Left lung (tissue), 10 donors: ENCODE results near the gene TMED10. TPM values are rescaled to one million over a fixed set of nuclear protein-coding genes. Genes with fewer than 3 reads are reported as not detected.

Experiments used
- ATAC-seq: fragments of 200-7000 bp; cut with Tn5 transposase; one replicate; pipeline ENCODE4 v1.9.1; 2020; ENCODE audit warnings: moderate library complexity
- DNase-seq, 4 donors: peaks; one replicate each; pipeline ENCODE4 v3.0.0-alpha.2; 2013 to 2020
- H3K27ac ChIP-seq, 2 donors: fragments of 200-600 bp; sonication (generic) in 1 of 2; one replicate each; pipeline versions ENCODE4 v1.5.0 to v1.8.0; 2020 to 2021
- H3K27me3 ChIP-seq, 2 donors: fragments of 200-600 bp; sonication (generic) in 1 of 2; one replicate each; pipeline versions ENCODE4 v1.5.0 to v1.8.0; 2020 to 2021
- H3K36me3 ChIP-seq, 2 donors: fragments of 200-600 bp; sonication (generic) in 1 of 2; one replicate each; pipeline versions ENCODE4 v1.5.0 to v1.8.0; 2020 to 2021
- H3K4me1 ChIP-seq, 2 donors: fragments of 200-600 bp; one replicate each; pipeline ENCODE4 v1.8.0; 2021
- H3K4me3 ChIP-seq, 2 donors: fragments of 200-600 bp; sonication (generic) in 1 of 2; one replicate each; pipeline versions ENCODE4 v1.5.0 to v1.8.0; 2020 to 2021; ENCODE audit warnings: mild to moderate bottlenecking in 1 of 2
- H3K9me3 ChIP-seq, 2 donors: fragments of 200-600 bp; sonication (generic) in 1 of 2; one replicate each; pipeline versions ENCODE4 v1.5.0 to v1.8.0; 2020 to 2021
- intact Hi-C, 2 donors: fragments of 100-400 bp; cut with DNase I; formaldehyde crosslinking; loops; one replicate each; pipeline versions ENCODE4 v1.11.2 to v1.14.2; 2022
- polyA plus RNA-seq, 6 donors: library from polyadenylated mRNA; unstranded; fragments of 120-200 nt; gene quantifications; one replicate each; pipeline ENCODE4 v1.2.1, GENCODE V29; 2013; ENCODE audit not compliant: insufficient read length in 6 of 6
- total RNA-seq, 2 donors: library from RNA; stranded (reverse); fragmentation: NEBNext Ultra II Directional; extraction: Animal tissue kit (Norgen Biotek cat#: 25700); gene quantifications; one replicate each; pipeline ENCODE4 v1.2.1, GENCODE V29; 2021
- TF ChIP-seq, protein P1 (sequence below), 2 donors: fragments of 200-600 bp; sonication (generic) in 1 of 2; IDR thresholded peaks; one replicate each; pipeline versions ENCODE4 v1.5.0 to v1.8.0; 2021; ENCODE audit warnings: antibody characterized with exemption in 2 of 2
- donor health status: DM: no; HTN: yes; CAD: no.
- donor health status: DM: no; HTN: no; CAD: no.

The TMED10 gene
- total and polyA plus RNA-seq, 8 donors = 171 to 391 (median 197) TPM

DNA sequence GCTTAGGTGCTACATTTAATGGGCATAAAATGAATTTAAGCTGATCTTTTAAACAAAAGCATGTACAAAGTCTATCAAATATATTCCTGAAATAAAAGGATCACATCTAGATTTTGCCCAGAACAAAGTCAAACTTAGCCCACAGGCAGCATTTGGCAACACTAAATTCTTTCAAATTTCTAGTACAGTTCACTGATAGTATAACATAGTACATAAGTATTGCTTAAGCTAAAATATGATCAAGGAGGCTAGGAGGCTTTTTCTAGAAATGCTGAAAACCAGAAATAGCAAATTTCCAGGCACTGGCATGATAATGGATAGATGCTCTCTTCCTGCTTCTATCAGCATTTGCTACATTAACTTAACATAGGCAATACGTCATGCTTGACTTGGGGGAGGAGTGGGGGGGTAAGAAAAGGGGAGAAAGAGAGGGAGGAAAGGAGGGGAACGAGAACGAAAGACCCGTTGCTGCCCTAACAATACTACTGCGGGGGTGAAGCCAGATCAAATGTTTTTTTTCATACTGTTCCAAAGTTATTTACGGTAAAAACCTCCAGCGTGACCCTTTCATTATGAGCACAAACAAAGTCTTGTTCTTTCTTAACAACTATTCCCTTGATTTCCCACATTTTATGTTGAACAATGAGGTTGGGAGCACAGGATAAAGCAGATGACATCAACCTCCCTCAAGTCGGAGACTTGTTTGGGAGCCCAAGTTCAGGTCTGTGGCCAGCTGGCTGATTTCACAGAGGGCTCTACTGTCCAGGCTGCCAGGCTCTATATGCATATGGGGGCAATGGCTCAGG is 10.6 kb downstream of the TMED10 start:
- H3K9me3 ChIP-seq = no peaks in the 10 kb centered on the region
- no peak overlapping the region for H3K27ac ChIP-seq
- peaks cover 5 to 48% of the 10 kb centered on the region in 2 donors for H3K4me1 ChIP-seq
- no peak overlapping the region for H3K4me3 ChIP-seq
- H3K27me3 ChIP-seq = no peaks in the 10 kb centered on the region
- no peak for DNase-seq
- intact Hi-C loops = no loop called here
- TF ChIP-seq, protein P1, sequence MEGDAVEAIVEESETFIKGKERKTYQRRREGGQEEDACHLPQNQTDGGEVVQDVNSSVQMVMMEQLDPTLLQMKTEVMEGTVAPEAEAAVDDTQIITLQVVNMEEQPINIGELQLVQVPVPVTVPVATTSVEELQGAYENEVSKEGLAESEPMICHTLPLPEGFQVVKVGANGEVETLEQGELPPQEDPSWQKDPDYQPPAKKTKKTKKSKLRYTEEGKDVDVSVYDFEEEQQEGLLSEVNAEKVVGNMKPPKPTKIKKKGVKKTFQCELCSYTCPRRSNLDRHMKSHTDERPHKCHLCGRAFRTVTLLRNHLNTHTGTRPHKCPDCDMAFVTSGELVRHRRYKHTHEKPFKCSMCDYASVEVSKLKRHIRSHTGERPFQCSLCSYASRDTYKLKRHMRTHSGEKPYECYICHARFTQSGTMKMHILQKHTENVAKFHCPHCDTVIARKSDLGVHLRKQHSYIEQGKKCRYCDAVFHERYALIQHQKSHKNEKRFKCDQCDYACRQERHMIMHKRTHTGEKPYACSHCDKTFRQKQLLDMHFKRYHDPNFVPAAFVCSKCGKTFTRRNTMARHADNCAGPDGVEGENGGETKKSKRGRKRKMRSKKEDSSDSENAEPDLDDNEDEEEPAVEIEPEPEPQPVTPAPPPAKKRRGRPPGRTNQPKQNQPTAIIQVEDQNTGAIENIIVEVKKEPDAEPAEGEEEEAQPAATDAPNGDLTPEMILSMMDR (IDR thresholded peaks at IDR 0.05) = no peak
- no peaks in the 10 kb centered on the region for H3K36me3 ChIP-seq
- no peak for ATAC-seq

DNA sequence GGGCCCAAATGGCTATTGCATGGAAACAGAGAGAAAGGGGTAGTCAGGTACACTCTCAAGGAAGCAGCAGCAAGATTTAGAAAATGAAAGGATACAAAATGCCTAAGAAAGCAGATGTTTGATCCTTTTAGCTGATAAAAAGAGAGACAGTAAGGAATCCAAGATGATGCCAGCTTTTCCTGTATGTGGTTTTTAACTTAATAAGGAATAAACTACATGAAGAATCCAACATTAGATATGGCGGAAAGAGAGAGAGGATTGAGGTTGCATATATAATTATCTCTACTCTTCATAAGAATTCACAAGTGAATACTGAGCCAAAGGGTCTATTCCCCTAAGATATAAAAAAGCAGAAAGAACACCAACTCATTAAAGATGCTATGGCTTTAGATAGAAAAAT is 11.6 kb downstream of the TMED10 start:
- TF ChIP-seq, protein P1 (IDR thresholded peaks at IDR 0.05) = no peak
- Histone ChIP-seq H3K36me3 (no peaks in the 10 kb centered on the region), H3K27me3 (no peaks in the 10 kb centered on the region), H3K4me1 (peaks cover 5 to 40% of the 10 kb centered on the region in 2 donors), H3K9me3 (no peaks in the 10 kb centered on the region), H3K4me3 (no peak overlapping the region), H3K27ac (no peak overlapping the region)
- ATAC-seq = no peak
- DNase-seq = no peak
- intact Hi-C loops = no loop called here

DNA sequence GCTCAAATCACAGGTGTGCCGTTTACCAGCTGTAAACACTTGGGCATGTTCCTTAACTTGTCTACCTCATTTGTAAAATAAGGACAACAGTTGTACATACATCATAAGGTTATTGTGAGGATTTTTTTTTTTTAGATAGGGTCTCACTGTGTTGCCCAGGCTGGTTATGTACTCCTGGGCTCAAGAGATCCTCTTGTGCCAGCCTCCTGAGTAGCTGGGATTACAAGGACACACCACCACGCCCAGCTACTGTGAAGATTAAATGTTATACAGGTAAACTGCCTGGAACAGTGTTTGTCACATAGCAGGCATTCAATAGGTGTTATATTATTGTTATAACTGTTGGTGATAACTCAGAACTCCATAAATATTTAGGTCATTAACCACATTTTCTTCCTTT is 12.7 kb downstream of the TMED10 start:
- intact Hi-C loops = no loop called here
- H3K4me3 ChIP-seq = no peak overlapping the region
- H3K27ac ChIP-seq = no peak overlapping the region
- no peak for DNase-seq
- no peak for ATAC-seq
- H3K9me3 ChIP-seq = no peaks in the 10 kb centered on the region
- TF ChIP-seq, protein P1 (IDR thresholded peaks at IDR 0.05) = no peak
- H3K27me3 ChIP-seq = no peaks in the 10 kb centered on the region
- H3K4me1 ChIP-seq = peaks cover 5 to 40% of the 10 kb centered on the region in 2 donors
- no peaks in the 10 kb centered on the region for H3K36me3 ChIP-seq

DNA sequence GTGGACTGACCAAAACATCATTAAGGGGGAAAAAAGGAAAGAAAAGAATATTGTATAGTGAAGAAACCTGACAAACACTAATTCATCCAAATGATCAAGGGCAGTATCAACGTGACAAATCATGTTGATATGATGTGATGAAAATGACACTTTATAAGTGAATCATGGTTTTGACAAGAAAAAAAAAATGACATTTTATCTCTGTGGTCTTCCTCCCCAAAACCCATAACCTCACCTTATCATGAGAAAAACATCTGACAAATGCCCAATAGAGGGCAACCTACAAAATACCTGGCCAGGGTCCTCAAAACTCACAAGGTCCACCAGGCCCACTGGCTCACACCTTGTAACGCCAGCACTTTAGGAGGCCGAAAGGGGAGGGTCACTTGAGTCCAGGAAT is 13.8 kb downstream of the TMED10 start:
- TF ChIP-seq, protein P1 (IDR thresholded peaks at IDR 0.05) = no peak
- no peak for DNase-seq
- Histone ChIP-seq H3K4me1 (peaks cover 5 to 32% of the 10 kb centered on the region in 2 donors), H3K9me3 (no peaks in the 10 kb centered on the region), H3K36me3 (no peaks in the 10 kb centered on the region), H3K4me3 (no peak overlapping the region), H3K27me3 (no peaks in the 10 kb centered on the region), H3K27ac (no peak overlapping the region)
- ATAC-seq = no peak
- intact Hi-C loops = no loop called here

DNA sequence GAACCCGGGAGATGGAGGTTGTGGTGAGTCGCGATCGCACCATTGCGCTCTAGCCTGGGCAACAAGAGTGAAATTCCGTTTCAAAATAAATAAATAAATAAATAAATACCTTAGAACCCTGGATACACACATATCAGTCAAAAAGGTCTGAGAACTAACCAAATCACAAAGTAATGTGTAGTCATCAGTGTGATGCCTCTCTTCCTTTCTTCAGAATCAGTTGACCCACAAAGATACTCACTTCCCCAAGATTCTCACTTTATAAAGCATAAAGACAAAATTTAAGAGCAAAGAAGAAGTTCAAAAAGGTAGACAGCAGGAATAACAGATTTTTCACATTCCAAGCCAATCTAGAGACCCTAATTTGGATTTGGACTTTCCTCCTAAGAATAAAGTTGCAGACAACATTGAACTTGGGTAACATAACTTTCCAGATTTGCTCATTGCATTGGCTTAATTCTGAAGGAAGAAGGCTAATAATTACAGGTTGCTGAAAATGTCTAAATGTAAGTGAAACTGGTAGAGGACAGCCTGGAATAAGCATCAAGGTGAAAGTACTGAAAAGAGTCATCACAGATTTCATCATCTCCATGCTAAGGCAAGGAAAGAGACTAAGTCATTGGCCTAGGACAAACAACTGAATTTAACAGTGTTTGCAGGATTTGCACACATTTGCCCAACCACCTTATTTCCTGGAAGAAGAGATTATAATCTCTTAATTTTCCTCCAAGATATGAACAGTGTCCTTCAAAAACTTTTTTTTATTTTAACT is 17.4 kb downstream of the TMED10 start:
- ATAC-seq (no peak), DNase-seq (no peak)
- intact Hi-C loops = no loop called here

More for the DNA sequence above, 17.4 kb downstream of the TMED10 start:
- no peak overlapping the region for H3K4me3 ChIP-seq
- no peaks in the 10 kb centered on the region for H3K9me3 ChIP-seq
- no peak overlapping the region for H3K27ac ChIP-seq
- H3K27me3 ChIP-seq = no peaks in the 10 kb centered on the region
- H3K36me3 ChIP-seq = no peaks in the 10 kb centered on the region
- peaks cover 0 to 34% of the 10 kb centered on the region in 2 donors for H3K4me1 ChIP-seq
- TF ChIP-seq, protein P1 (IDR thresholded peaks at IDR 0.05) = no peak
